RWPE1 (cell line): ENCODE results near the gene CNTNAP2.
A peak's percentile ranks its signal among the peaks of the same experiment; 100 is the strongest.

Source experiments
- CTCF ChIA-PET: fragments of 350-600 bp; sonication (Branson Sonifier 250); formaldehyde crosslinking; extraction: SDS; loops from one replicate; lab custom pipeline; 2021; lab: Yijun Ruan, JAX
- POLR2A ChIA-PET: fragments of 400-600 bp; formaldehyde crosslinking; extraction: SDS; loops from one replicate; lab custom pipeline; 2020; ENCODE audit warnings: antibody characterized with exemption; ENCODE audit not compliant: low non-redundant PET; lab: Yijun Ruan, JAX
- DNase-seq: peaks from one replicate; pipeline ENCODE4 v3.0.0; 2012; ENCODE audit warnings: low spot score
- H3K27ac ChIP-seq: fragments of 450-650 bp; 2 replicates; pipeline ENCODE4 v1.5.1; 2017
- TF ChIP-seq, protein P1 (sequence below): fragments of 450-650 bp; conservative IDR thresholded peaks from 2 replicates; pipeline ENCODE4 v1.5.1; 2017; ENCODE audit warnings: low read depth, mild to moderate bottlenecking

The CNTNAP2 gene

DNA sequence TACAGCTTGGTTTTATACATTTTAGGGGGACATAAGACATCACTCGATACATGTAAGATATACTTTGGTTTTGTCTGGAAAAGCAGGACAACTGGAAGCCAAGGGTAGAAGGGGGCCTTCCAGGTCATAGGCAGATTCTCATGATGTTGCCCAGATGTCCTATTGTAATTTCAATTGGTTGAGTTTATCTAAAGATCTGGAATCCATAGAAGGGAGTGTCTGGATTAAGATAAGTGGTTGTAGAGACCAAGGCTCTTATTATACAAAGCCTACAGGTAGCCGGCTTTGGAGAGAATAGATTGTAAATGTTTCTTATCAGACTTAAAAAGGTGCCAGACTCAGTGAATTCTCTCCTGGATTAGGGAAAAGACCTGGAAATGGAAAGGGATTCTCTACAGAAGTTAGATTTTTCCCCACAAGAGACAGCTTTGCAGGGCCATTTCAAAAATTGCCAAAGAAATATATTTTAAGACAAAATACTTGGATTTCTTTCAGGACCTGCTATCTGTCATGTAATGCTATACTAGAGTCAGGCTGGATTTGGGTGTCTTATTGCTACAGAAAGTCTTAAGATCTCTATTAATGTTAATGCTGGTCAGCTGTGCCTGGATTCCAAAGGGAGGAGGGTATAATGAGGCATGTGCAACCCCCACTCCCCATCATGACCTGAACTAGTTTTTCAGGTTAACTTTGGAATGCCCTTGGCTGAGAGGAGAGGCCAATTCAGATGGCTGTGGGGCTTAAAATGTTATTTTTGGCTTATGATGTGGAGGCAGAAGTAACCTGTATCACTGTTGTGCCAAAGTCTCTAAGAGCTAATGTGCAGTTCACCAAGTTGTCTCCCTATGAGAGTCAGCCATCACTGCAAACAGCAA is 1962.8 kb downstream of the CNTNAP2 start:
- TF ChIP-seq, protein P1, sequence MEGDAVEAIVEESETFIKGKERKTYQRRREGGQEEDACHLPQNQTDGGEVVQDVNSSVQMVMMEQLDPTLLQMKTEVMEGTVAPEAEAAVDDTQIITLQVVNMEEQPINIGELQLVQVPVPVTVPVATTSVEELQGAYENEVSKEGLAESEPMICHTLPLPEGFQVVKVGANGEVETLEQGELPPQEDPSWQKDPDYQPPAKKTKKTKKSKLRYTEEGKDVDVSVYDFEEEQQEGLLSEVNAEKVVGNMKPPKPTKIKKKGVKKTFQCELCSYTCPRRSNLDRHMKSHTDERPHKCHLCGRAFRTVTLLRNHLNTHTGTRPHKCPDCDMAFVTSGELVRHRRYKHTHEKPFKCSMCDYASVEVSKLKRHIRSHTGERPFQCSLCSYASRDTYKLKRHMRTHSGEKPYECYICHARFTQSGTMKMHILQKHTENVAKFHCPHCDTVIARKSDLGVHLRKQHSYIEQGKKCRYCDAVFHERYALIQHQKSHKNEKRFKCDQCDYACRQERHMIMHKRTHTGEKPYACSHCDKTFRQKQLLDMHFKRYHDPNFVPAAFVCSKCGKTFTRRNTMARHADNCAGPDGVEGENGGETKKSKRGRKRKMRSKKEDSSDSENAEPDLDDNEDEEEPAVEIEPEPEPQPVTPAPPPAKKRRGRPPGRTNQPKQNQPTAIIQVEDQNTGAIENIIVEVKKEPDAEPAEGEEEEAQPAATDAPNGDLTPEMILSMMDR = no peak
- no peak for DNase-seq
- ChIA-PET POLR2A (no interaction called here), CTCF (no interaction called here)
- no peak overlapping the region for H3K27ac ChIP-seq

DNA sequence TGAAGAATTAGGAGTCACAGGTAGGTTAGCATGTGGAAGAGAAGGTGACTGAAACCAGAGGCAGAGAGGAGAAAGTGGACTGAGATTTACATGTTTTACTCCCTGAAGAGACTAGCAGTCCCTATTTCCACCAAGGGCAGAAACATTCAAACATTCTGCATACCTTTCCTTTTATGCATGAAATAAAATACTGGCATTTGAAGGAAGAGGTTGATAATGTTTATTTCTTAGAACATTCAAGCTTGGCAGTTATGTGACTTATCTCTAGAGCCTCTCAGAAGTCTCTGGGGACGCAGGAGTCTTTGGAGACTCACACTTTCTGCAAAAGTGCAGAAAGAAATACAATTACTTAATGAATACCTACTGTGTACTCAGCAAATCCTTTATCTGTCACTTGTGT is 1966.8 kb downstream of the CNTNAP2 start:
- no peak overlapping the region for H3K27ac ChIP-seq
- ChIA-PET CTCF (no interaction called here), POLR2A (no interaction called here)
- TF ChIP-seq, protein P1 = no peak
- DNase-seq = no peak

DNA sequence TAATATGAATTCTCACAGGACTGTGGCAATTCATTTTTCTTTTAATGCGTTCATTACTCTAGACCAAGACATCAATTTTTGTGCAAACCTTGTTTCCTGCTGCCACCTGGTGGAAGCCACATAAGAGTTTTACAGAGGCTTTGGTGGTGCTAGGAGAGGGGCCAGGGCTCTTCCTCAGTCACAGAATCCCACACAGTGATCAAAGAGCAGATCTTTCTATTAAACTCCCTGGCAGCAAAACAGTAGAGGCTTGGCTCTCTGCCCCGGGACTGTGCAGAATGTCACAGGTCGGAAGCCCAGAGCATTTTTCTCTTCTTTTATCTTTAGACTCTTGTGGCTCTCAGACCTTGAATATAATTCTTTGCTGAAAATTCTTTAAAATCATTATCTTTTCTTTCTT is 1967.5 kb downstream of the CNTNAP2 start:
- no peak overlapping the region for H3K27ac ChIP-seq
- TF ChIP-seq, protein P1 = peak; percentile 55
- CTCF ChIA-PET = no interaction called here

DNA sequence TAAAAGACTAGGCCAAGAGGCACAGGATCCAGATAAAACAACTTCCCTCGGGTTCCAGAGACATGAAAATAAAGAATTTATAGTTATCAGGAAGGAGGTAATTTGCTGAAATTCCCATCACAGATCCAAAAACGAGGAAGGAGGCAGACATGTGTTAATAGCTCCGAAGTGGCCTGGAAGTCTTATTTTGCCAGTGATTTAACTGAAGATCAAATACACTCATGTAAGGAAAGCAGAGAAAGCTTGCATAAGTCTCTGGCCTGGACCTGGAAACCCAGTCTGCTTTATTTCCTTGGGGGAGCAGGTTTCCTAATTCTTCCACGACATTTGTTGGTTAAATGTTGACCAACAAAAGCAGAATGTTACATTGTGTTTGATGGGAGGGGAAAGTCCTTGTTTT is 1975.3 kb downstream of the CNTNAP2 start:
- H3K27ac ChIP-seq = no peak overlapping the region
- POLR2A ChIA-PET = no interaction called here
- CTCF ChIA-PET = no interaction called here
- TF ChIP-seq, protein P1 = no peak
- DNase-seq = no peak

More for the DNA sequence above, 1967.5 kb downstream of the CNTNAP2 start:
- DNase-seq = peak; percentile 5
- POLR2A ChIA-PET = no interaction called here

DNA sequence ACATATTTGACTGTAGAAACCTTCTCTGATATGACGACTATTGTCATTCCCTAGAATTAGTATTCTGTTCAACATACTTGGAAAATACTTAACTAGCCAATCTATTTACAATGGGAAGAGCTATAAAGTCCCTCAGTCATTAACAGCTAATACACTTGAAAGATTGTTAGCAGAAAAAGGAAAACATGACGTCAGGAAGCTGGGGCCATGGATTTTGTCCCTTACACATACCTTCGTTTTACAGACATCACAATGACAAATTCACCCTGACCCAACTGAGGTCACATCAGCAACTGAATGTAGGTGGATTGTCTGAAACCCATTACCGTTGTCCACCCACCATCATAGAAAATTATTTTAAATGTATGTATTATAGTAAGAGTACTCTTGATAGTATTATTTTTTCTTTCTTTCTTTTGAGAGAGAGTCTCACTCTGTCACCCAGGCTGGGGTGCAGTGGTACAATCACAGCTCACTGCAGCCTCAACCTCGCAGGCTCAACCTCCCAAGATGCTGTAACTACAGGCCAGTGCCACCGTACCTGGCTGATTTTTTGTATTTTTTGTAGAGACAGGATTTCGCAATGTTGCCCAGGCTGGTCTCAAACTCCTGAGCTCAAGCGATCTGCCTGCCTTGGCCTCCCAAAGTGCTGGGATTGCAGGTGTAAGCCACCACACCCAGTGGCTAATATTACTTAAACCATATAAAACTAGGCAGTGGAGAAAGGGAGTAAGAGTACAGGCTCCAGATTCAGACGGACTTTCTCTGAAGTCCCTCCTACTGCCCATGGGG is 1977.0 kb downstream of the CNTNAP2 start:
- no peak for DNase-seq
- TF ChIP-seq, protein P1 = no peak
- no peak overlapping the region for H3K27ac ChIP-seq
- ChIA-PET POLR2A (no interaction called here), CTCF (no interaction called here)

DNA sequence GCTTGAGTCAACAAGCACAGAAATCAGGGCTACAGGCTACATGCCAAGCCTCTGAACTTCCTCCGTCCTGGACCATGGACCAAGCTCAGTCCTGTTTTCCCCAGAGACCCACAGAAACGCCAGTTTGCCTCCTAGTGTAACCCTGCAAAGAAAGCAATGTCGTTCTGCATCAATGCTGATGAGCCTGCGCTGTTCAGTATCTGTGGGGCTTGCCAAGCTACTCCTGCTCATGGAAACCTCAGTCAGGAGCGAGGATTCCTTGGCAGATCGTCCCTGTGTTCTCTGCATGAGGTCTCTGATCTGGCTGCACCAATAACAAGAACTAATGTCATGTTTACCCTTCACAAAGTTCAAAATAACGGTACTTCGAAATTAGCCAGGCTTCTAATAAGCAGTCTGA is 1978.5 kb downstream of the CNTNAP2 start:
- no peak overlapping the region for H3K27ac ChIP-seq
- POLR2A ChIA-PET = no interaction called here
- TF ChIP-seq, protein P1 = no peak
- CTCF ChIA-PET = no interaction called here
- DNase-seq = no peak
